Stimulated activated naive CD8-positive, alpha-beta T cell treated with anti-CD3 and anti-CD28 coated beads, Interleukin-15, amount 100 ng/mL, for 72 hours (primary cell): Measurements from ENCODE around the gene CLEC4A.
A peak's percentile ranks its signal among the peaks of the same experiment; 100 is the strongest.
"Not testable (repeated sequence)": the region's sequence is repeated elsewhere in the genome, so short reads cannot be mapped to it uniquely, and the experiment has no call there.

Experiments
- ATAC-seq: fragments of 150-1000 bp; cut with Tn5 transposase; 2 replicates; pipeline ENCODE4 v1.10.0; 2021; ENCODE audit warnings: mild to moderate bottlenecking, moderate library complexity
- DNase-seq, 2 donors: peaks; one replicate each; pipeline ENCODE4 v3.0.0; 2021 to 2022
- H3K27ac Mint-ChIP-seq, 2 donors: one replicate each; pipeline ENCODE4 v1.8.0; 2022; ENCODE audit warnings: mild to moderate bottlenecking in 2 of 2, mixed read lengths in 2 of 2, moderate library complexity in 2 of 2
- H3K27me3 Mint-ChIP-seq: one replicate; pipeline ENCODE4 v1.8.0; 2022; ENCODE audit warnings: mixed read lengths
- H3K4me1 Mint-ChIP-seq: one replicate; pipeline ENCODE4 v1.8.0; 2022; ENCODE audit warnings: mild to moderate bottlenecking, mixed read lengths
- H3K4me3 Mint-ChIP-seq, 2 donors: one replicate each; pipeline ENCODE4 v1.8.0; 2022; ENCODE audit warnings: mild to moderate bottlenecking in 2 of 2, mixed read lengths in 2 of 2, moderate library complexity in 1 of 2
- H3K9me3 Mint-ChIP-seq, 2 donors: one replicate each; pipeline ENCODE4 v1.8.0; 2022; ENCODE audit warnings: mixed read lengths in 2 of 2

CLEC4A gene

DNA sequence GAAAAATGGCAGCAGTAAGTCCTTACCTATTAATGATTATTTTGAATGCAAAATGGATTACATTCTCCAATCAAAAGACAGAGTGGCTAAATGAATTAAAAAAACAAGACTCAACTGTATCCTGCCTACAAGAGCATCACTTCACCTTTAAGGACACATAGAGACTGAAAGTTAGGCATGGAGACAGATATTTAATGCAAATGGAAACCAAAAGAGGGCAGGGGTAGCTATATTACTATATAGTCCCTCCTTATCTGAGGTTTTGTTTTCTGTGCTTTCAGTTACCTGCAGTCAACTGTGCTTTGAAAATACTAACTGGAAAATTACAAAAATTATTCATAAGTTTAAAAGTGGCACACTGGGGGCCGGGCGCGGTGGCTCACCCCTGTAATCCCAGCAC lies 24.2 kb upstream of the CLEC4A start:
- H3K27me3 Mint-ChIP-seq: no peaks in the 10 kb centered on the region
- DNase-seq (no peak), ATAC-seq (peak; percentile 50)
- H3K9me3 Mint-ChIP-seq: no peaks in the 10 kb centered on the region
- H3K27ac Mint-ChIP-seq: peak overlapping the region in 1 of 2 donors; percentile 10
- no peak overlapping the region for H3K4me3 Mint-ChIP-seq
- peaks cover 15% of the 10 kb centered on the region for H3K4me1 Mint-ChIP-seq

- H3K27me3 Mint-ChIP-seq: no peaks in the 10 kb centered on the region
- peak overlapping the region in 1 of 2 donors; percentile 35 for H3K4me3 Mint-ChIP-seq
- no peaks in the 10 kb centered on the region for H3K9me3 Mint-ChIP-seq
- H3K27ac Mint-ChIP-seq: peak overlapping the region in 1 of 2 donors; percentile 72
- H3K4me1 Mint-ChIP-seq: peaks cover 6% of the 10 kb centered on the region
- peak; percentile 69 to 76 for DNase-seq
- peak; percentile 55 for ATAC-seq
Observed at GRCh38 chr12:8108808-8109398, 14.5 kb upstream of the CLEC4A start.

- H3K9me3 Mint-ChIP-seq, DNase-seq, ATAC-seq, H3K4me3 Mint-ChIP-seq, H3K27ac Mint-ChIP-seq, H3K27me3 Mint-ChIP-seq, H3K4me1 Mint-ChIP-seq: not testable (repeated sequence)
Observed at GRCh38 chr12:8113117-8113516, 10.3 kb upstream of the CLEC4A start.

DNA sequence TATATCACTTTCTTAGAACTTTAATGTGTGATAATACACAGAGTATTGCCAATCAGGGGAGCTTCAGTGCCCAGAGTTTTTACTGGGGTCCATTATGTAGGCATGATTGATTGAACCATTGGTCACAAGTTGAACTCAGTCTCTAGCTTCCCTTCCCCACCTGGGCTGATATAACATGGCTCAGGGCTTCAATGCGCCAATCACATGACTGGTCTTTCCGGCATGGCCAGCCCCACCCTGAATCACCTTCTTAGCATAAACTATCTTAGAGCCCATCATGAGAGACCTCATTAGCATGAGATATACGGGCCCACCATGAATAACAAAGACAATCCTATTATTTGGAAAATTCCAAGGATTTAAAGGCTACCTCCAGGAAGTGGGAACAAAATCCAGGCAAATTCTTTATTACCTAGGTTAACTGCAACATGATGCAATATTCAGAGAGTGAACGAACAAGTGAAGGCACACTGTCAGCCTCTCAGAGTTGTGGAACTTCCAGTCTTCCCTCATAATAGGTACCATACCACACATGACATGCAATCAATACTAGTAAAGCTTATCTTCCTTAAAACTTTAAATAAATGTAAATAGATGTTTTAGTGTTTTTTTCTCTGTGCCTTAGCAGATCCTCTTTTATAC lies 3.2 kb upstream of the CLEC4A start:
- ATAC-seq (no peak), DNase-seq (no peak)
- Mint-ChIP-seq H3K27me3 (no peaks in the 10 kb centered on the region), H3K27ac (no peak overlapping the region), H3K9me3 (no peaks in the 10 kb centered on the region), H3K4me1 (no peaks in the 10 kb centered on the region), H3K4me3 (no peak overlapping the region)

DNA sequence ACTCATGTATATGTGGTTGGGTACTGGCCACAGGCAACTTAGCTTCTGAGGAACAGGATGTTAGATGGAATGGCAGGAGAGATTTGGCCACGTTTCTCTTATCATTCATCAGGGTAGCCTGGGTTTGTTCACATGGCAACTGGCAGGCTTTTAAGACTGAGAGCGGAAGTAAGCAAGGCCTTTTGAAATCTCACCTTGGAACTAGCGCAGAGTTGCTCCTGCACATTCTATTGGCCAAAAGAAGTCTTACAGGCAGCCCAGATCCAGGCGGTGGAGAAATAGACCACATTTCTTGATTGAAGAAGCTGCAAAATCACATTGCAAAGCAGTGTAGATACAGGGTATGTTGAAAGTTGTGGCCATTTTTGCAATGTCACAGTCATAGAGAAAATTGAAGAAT lies 3.7 kb downstream of the CLEC4A start:
- no peak overlapping the region for H3K27ac Mint-ChIP-seq
- no peaks in the 10 kb centered on the region for H3K4me1 Mint-ChIP-seq
- ATAC-seq (no peak), DNase-seq (no peak)
- no peak overlapping the region for H3K4me3 Mint-ChIP-seq
- no peaks in the 10 kb centered on the region for H3K27me3 Mint-ChIP-seq
- H3K9me3 Mint-ChIP-seq: no peaks in the 10 kb centered on the region

DNA sequence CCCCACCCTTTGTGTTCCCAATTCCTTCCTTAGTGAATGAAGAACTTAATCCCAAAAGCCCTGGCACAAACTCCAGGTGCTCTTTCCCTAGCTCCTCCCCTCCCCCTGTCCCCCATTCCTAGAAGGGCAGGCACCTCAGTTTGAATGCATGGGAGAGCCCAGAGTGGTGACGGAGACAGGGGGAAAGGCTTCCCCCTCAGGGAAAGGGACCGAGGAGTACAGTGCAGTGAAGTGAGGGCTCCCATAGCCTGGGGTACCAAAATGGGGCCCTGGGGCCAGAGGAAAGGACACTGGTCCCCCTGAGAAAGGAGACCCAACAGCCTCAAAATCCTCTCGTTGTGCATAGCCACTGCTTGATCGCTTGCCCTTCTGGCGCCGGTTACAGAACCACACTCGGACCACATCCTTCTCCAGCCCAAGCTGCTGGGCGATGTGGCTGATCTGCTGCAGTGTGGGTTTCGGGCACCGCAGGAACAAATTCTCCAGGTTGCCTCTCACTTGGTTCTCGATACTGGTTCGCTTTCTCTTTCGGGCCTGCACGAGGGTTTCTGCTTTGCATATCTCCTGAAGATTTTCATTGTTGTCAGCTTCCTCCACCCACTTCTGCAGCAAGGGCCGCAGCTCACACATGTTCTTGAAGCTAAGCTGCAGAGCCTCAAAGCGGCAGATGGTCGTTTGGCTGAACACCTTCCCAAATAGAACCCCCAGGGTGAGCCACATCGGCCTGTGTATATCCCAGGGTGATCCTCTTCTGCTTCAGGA lies 10.4 kb downstream of the CLEC4A start:
- H3K27me3 Mint-ChIP-seq, DNase-seq, ATAC-seq, H3K9me3 Mint-ChIP-seq, H3K27ac Mint-ChIP-seq, H3K4me1 Mint-ChIP-seq, H3K4me3 Mint-ChIP-seq: not testable (repeated sequence)

- ATAC-seq, H3K4me1 Mint-ChIP-seq, DNase-seq: not testable (repeated sequence)
Observed at GRCh38 chr12:8134398-8134930, 11.0 kb downstream of the CLEC4A start.

GRCh38 chr12:8141647-8142046 lies 18.2 kb downstream of the CLEC4A start:
- not testable (repeated sequence) for H3K9me3 Mint-ChIP-seq, ATAC-seq, H3K27ac Mint-ChIP-seq, H3K4me3 Mint-ChIP-seq, H3K4me1 Mint-ChIP-seq, DNase-seq
- H3K27me3 Mint-ChIP-seq: peaks cover 22% of the 10 kb centered on the region

More at GRCh38 chr12:8134398-8134930, 11.0 kb downstream of the CLEC4A start:
- H3K9me3 Mint-ChIP-seq, H3K27me3 Mint-ChIP-seq, H3K27ac Mint-ChIP-seq, H3K4me3 Mint-ChIP-seq: not testable (repeated sequence)

- Mint-ChIP-seq H3K4me3 (no peak overlapping the region), H3K27me3 (peaks cover 22% of the 10 kb centered on the region), H3K27ac (no peak overlapping the region), H3K9me3 (no peaks in the 10 kb centered on the region), H3K4me1 (no peaks in the 10 kb centered on the region)
- no peak for DNase-seq
- ATAC-seq: no peak
Observed at GRCh38 chr12:8143261-8143660, 19.8 kb downstream of the CLEC4A start.

GRCh38 chr12:8145754-8146441 lies 22.5 kb downstream of the CLEC4A start:
- H3K4me1 Mint-ChIP-seq: no peaks in the 10 kb centered on the region
- ATAC-seq (no peak), DNase-seq (no peak)
- H3K9me3 Mint-ChIP-seq: no peaks in the 10 kb centered on the region
- no peak overlapping the region for H3K4me3 Mint-ChIP-seq
- H3K27ac Mint-ChIP-seq: no peak overlapping the region
- peaks cover 22% of the 10 kb centered on the region for H3K27me3 Mint-ChIP-seq

- no peak overlapping the region for H3K27ac Mint-ChIP-seq
- no peaks in the 10 kb centered on the region for H3K4me1 Mint-ChIP-seq
- H3K4me3 Mint-ChIP-seq: no peak overlapping the region
- H3K9me3 Mint-ChIP-seq: no peaks in the 10 kb centered on the region
- DNase-seq (no peak), ATAC-seq (no peak)
- peaks cover 23% of the 10 kb centered on the region for H3K27me3 Mint-ChIP-seq
Observed at GRCh38 chr12:8146442-8146771, 23.0 kb downstream of the CLEC4A start.

DNA sequence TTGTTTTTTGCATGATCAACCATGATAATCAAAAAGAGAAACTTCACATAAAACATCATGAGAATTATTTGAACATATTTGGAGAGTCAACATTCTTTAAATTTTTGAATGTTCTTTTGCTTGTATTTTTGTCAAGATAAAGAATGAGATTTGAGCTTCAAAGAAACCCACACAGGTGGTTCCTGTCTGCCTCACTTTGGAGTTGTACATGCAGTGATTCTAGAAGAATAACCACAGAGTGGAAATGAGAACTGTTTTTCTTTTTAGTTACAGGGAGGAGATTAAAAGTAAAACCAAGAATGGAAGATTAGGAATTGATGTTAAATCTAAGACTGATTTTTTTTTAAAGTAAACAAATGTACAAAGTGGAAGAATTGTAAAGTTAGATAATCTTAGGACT lies 31.1 kb downstream of the CLEC4A start:
- Mint-ChIP-seq H3K4me3 (peak overlapping the region in 1 of 2 donors; percentile 1), H3K9me3 (no peaks in the 10 kb centered on the region), H3K4me1 (peaks cover 53% of the 10 kb centered on the region), H3K27ac (no peak overlapping the region), H3K27me3 (peaks cover 16% of the 10 kb centered on the region)
- DNase-seq: no peak
- ATAC-seq: no peak

DNA sequence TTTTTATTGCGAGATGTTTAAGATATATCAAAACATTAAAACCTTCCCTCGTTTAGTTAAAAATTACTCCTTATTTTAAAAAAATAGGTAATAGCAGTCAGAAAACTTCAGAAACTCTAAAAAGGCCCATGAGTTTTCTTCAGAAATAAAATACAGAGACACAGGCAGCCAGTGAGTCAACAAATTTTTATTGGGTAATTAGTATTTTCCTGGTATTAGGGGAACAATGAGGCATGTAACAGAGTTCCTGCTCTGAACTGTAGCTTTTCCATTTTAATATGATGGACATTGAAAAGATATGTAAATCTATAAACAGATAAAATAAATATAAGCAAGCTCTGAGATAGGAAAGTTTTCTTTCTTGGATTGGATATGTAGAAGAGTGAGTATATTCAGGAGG lies 33.0 kb downstream of the CLEC4A start:
- H3K9me3 Mint-ChIP-seq: no peaks in the 10 kb centered on the region
- no peak overlapping the region for H3K27ac Mint-ChIP-seq
- DNase-seq (no peak), ATAC-seq (no peak)
- peaks cover 53% of the 10 kb centered on the region for H3K4me1 Mint-ChIP-seq
- no peak overlapping the region for H3K4me3 Mint-ChIP-seq
- peaks cover 22% of the 10 kb centered on the region for H3K27me3 Mint-ChIP-seq

GRCh38 chr12:8156845-8157244 lies 33.4 kb downstream of the CLEC4A start, which contains the start of gene ZNF705A:
Gene ZNF705A (plus strand): TSS chr12:8157015. CDS start chr12:8172626, 15,611 bp downstream.
- no peaks in the 10 kb centered on the region for H3K9me3 Mint-ChIP-seq
- H3K27ac Mint-ChIP-seq: no peak within 1 kb of the TSS
- peaks cover 21% of the 10 kb centered on the region for H3K27me3 Mint-ChIP-seq
- ATAC-seq (no peak), DNase-seq (no peak)
- H3K4me1 Mint-ChIP-seq: peaks cover 56% of the 10 kb centered on the region
- H3K4me3 Mint-ChIP-seq: no peak within 1 kb of the TSS

DNA sequence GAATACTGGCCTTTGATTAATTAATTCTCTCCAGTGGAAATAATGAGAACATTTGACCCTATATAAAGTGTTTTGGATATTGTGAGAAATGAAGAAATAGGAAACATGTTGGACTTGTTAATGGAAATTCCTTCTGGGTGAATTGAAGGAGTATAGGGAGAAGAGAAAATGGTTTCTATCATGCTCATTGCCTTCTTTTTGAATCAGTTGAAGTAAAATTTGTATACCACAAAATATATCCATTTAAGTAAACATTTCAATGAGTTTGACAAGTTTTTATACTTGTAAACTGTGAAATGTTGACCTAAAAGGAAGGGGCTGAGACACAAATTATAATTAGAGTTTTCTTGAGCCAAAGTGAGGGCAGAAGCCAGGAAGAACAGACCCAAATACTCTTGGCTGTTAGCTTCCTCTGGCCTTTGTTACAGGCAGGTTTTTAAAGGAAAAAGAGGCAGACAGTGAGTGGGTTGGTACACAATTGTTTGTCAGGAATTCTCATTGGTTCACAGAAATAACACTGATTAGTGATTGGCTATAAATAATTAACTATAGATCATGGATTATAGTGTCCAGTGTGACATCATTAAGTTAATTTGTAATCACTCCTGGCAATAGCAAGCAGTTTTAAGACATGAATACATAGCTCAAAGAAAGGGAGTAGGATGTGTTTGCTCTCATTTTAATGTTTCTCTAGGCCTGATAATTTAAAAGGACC lies 34.2 kb downstream of the CLEC4A start:
- peaks cover 60% of the 10 kb centered on the region for H3K4me1 Mint-ChIP-seq
- DNase-seq (no peak), ATAC-seq (no peak)
- H3K4me3 Mint-ChIP-seq: no peak overlapping the region
- peaks cover 13% of the 10 kb centered on the region for H3K27me3 Mint-ChIP-seq
- no peaks in the 10 kb centered on the region for H3K9me3 Mint-ChIP-seq
- no peak overlapping the region for H3K27ac Mint-ChIP-seq
